BLaER1 (cell line): ENCODE measurements around the gene ZNF407.

ENCODE experiments used
- H3K27ac ChIP-seq: shearing (Covaris generic); formaldehyde crosslinking; 2 replicates; pipeline ENCODE4 v1.8.1; 2022
- H3K27me3 ChIP-seq: shearing (Covaris generic); formaldehyde crosslinking; 2 replicates; pipeline ENCODE4 v1.8.1; 2022
- H3K36me3 ChIP-seq: shearing (Covaris generic); formaldehyde crosslinking; 2 replicates; pipeline ENCODE4 v1.8.1; 2022
- H3K4me1 ChIP-seq: shearing (Covaris generic); formaldehyde crosslinking; 2 replicates; pipeline ENCODE4 v1.8.1; 2022
- H3K4me2 ChIP-seq: shearing (Covaris generic); formaldehyde crosslinking; 2 replicates; pipeline ENCODE4 v1.8.1; 2022
- H3K4me3 ChIP-seq: shearing (Covaris generic); formaldehyde crosslinking; 2 replicates; pipeline ENCODE4 v1.8.1; 2022
- H3K9ac ChIP-seq: shearing (Covaris generic); formaldehyde crosslinking; 2 replicates; pipeline ENCODE4 v1.8.1; 2022
- H3K9me3 ChIP-seq: shearing (Covaris generic); formaldehyde crosslinking; 2 replicates; pipeline ENCODE4 v1.8.1; 2022
- H4K20me1 ChIP-seq: shearing (Covaris generic); formaldehyde crosslinking; 2 replicates; pipeline ENCODE4 v1.8.1; 2022
- Cebpa-rat ChIP-seq: shearing (Covaris generic); IDR thresholded peaks from 2 replicates; pipeline ENCODE4 v1.8.1; 2022

Gene ZNF407

DNA sequence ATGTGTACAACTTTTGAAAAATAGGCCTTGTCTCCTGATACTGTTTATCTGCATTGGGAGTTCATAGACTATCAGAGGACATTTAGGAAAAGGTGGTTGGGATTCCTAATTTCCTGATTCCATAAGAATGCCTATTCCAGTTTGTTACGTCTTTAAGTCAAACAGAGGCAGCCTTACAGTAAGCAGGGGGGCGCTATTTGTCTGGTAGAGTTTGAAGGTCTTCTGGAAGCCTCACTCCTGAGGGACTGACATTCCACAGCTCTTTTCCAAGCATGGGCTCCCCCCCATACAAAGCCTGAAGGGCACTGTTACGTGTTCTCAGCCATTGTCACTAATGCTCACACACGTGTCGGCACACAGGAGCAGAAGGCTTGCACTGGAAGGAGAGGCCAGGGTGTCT is 456.9 kb downstream of the ZNF407 start:
- H3K4me2 ChIP-seq, result no peak overlapping the region
- H4K20me1 ChIP-seq, result no peaks in the 10 kb centered on the region
- H3K36me3 ChIP-seq, result 0 out of 2 replicates have a peak, but pooled peaks cover 3% of the 10 kb centered on the region
- no peaks in the 10 kb centered on the region for H3K9me3 ChIP-seq
- no peaks in the 10 kb centered on the region for H3K4me1 ChIP-seq
- H3K9ac ChIP-seq, result no peak overlapping the region
- H3K4me3 ChIP-seq, result no peak overlapping the region
- no peak overlapping the region for H3K27ac ChIP-seq
- H3K27me3 ChIP-seq, result no peaks in the 10 kb centered on the region
- no peak for TF ChIP-seq Cebpa-rat

DNA sequence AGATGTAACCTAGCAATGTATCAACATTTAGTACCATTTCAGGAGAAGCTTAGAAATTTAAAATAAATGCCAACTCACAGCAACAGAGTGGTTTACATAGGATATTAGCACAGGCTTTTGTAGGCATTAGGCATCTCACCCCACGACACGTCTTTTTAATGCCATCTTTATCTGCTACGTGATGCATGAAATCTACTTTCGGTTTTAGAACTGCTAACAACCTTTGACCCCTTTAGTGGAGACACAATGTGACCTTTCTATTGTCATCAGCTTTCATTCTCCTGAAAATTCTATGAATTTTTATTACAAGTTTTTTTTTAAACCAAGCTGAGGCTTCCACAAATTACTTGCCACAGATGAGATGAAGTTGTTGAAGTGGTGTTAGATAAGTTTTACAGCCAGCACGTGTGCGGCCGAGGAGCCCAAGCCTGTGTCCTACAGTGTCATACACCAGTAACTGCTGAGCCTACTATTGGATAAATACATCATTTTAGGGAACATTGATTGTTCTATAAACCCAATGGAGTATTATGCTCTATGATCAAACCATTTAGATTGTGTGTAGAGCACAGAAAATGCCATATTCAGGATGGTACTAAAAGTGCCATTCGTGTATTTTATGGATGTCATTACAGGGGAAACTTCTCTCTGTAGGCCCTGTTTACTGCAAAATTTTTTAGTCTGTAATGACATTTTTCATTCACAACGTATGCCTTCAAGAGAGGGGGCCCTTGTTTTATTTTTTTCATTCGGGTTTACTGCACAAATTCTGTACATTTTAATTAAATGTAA is 459.7 kb downstream of the ZNF407 start:
- H3K9me3 ChIP-seq, result no peaks in the 10 kb centered on the region
- H3K9ac ChIP-seq, result no peak overlapping the region
- H3K27ac ChIP-seq, result no peak overlapping the region
- H3K4me3 ChIP-seq, result no peak overlapping the region
- no peak for TF ChIP-seq Cebpa-rat
- H3K36me3 ChIP-seq, result peaks cover 3% of the 10 kb centered on the region; the same call in 1 of the 2 replicates
- no peaks in the 10 kb centered on the region for H3K4me1 ChIP-seq
- no peaks in the 10 kb centered on the region for H3K27me3 ChIP-seq
- no peak overlapping the region for H3K4me2 ChIP-seq
- no peaks in the 10 kb centered on the region for H4K20me1 ChIP-seq

GRCh38 chr18:75060185-75060584 is 462.5 kb downstream of the ZNF407 start:
- Histone ChIP-seq H3K4me2 (no peak overlapping the region), H3K9me3 (no peaks in the 10 kb centered on the region), H3K36me3 (peaks cover 23% of the 10 kb centered on the region), H3K27ac (no peak overlapping the region), H4K20me1 (no peaks in the 10 kb centered on the region), H3K4me3 (no peak overlapping the region), H3K9ac (no peak overlapping the region), H3K27me3 (no peaks in the 10 kb centered on the region), H3K4me1 (no peaks in the 10 kb centered on the region)
- no peak for TF ChIP-seq Cebpa-rat

DNA sequence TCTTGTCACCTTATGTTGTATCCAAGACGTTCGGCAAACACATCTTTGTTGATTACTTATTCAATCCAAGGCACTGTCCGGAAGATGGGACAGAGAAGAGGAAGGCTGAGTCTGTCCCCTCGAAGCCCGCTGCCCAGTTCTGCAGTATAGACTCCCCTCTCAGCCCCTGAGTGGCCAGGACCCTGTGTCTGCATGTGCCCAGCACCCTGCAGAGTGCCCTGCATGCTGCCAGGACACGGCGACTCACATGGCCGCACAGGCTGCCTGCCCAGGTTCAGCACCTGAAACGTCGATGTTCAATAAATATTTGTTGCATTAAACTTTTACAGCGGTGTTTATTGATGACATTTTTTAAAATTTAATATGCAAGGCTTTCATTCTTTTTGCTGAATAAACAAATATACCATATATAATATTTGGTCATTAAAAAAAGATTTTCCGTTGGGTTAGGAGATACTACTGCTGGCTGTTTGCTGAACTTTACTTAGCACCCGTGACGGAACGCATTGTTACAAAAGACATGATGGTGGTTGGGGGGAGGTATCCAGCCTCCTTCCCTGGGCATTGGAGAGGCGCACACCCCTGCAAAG is 464.7 kb downstream of the ZNF407 start:
- Histone ChIP-seq H3K4me1 (no peaks in the 10 kb centered on the region), H3K36me3 (peaks cover 27% of the 10 kb centered on the region), H3K4me3 (no peak overlapping the region), H3K9ac (no peak overlapping the region), H3K4me2 (no peak overlapping the region), H3K27ac (no peak overlapping the region), H4K20me1 (no peaks in the 10 kb centered on the region), H3K27me3 (no peaks in the 10 kb centered on the region), H3K9me3 (no peaks in the 10 kb centered on the region)
- TF ChIP-seq Cebpa-rat, result no peak

DNA sequence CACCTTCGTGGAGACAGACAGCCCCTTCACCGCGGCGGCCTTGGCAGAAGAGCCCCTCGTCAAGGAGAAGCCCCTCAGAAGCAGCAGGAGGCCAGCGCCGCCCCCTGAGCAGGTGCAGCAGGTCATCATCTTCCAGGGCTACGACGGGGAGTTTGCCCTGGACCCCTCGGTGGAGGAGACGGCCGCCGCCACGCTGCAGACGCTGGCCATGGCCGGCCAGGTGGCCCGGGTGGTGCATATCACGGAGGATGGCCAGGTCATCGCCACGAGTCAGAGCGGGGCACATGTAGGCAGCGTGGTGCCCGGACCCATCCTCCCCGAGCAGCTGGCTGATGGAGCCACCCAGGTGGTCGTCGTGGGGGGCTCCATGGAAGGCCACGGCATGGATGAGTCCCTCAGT is 465.5 kb downstream of the ZNF407 start:
- H3K36me3 ChIP-seq, result peaks cover 27% of the 10 kb centered on the region
- no peaks in the 10 kb centered on the region for H3K4me1 ChIP-seq
- no peaks in the 10 kb centered on the region for H3K27me3 ChIP-seq
- H3K9me3 ChIP-seq, result no peaks in the 10 kb centered on the region
- no peak overlapping the region for H3K4me2 ChIP-seq
- no peak overlapping the region for H3K9ac ChIP-seq
- H3K4me3 ChIP-seq, result no peak overlapping the region
- H4K20me1 ChIP-seq, result no peaks in the 10 kb centered on the region
- TF ChIP-seq Cebpa-rat, result no peak
- H3K27ac ChIP-seq, result no peak overlapping the region

- no peak overlapping the region for H3K4me3 ChIP-seq
- H3K36me3 ChIP-seq, result peaks cover 27% of the 10 kb centered on the region
- H4K20me1 ChIP-seq, result no peaks in the 10 kb centered on the region
- H3K4me2 ChIP-seq, result no peak overlapping the region
- H3K27ac ChIP-seq, result no peak overlapping the region
- no peaks in the 10 kb centered on the region for H3K4me1 ChIP-seq
- no peaks in the 10 kb centered on the region for H3K9me3 ChIP-seq
- no peak for TF ChIP-seq Cebpa-rat
- H3K9ac ChIP-seq, result no peak overlapping the region
- H3K27me3 ChIP-seq, result no peaks in the 10 kb centered on the region
These were observed 466.2 kb downstream of the ZNF407 start for GRCh38 chr18:75063615-75064512.

GRCh38 chr18:75064513-75064905 is 466.8 kb downstream of the ZNF407 start:
- Histone ChIP-seq H3K36me3 (peaks cover 27% of the 10 kb centered on the region), H3K4me2 (no peak overlapping the region), H3K9ac (no peak overlapping the region), H3K27ac (no peak overlapping the region), H3K27me3 (no peaks in the 10 kb centered on the region), H3K4me1 (0 out of 2 replicates have a peak, but pooled peaks cover 1% of the 10 kb centered on the region), H4K20me1 (no peaks in the 10 kb centered on the region), H3K4me3 (no peak overlapping the region), H3K9me3 (no peaks in the 10 kb centered on the region)
- TF ChIP-seq Cebpa-rat, result no peak

GRCh38 chr18:75065251-75066000 is 467.8 kb downstream of the ZNF407 start:
- TF ChIP-seq Cebpa-rat, result no peak
- Histone ChIP-seq H3K4me2 (no peak overlapping the region), H3K9me3 (no peaks in the 10 kb centered on the region), H3K4me3 (no peak overlapping the region), H3K27ac (no peak overlapping the region), H3K4me1 (peaks cover 10% of the 10 kb centered on the region), H4K20me1 (no peaks in the 10 kb centered on the region), H3K36me3 (peaks cover 27% of the 10 kb centered on the region), H3K9ac (no peak overlapping the region), H3K27me3 (no peaks in the 10 kb centered on the region)
